Stimulated activated CD8-positive, alpha-beta memory T cell treated with anti-CD3 and anti-CD28 coated beads, Interleukin-12 subunit alpha, Interleukin-12 subunit beta, amount 100 ng/mL, for 24 hours (primary cell): ENCODE data around the gene ALPK3.

ENCODE experiments used
- DNase-seq: peaks from one replicate; pipeline ENCODE4 v3.0.0-alpha.2; 2020; ENCODE audit errors: extremely low read depth

Gene ALPK3

DNA sequence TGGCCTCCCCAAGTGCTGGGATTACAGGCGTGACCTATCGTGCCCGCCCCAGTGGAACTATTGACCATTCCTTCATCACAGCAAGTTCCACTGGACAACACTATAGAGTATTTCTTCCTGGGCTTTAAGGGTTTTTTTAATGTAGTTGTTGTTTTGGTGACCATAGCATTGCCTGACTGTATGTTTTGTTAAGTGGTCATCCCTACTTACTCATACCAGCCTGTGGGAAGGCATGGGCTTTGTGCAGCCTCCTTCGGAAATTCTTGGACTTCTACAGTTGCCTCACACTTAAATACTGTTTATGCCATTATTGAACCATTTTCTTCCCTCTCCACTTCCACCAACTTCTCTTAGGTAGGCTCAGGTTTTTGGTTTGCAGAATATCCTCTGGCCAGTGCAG, 19.9 kb upstream of the ALPK3 start:
- DNase-seq, result no peak

DNA sequence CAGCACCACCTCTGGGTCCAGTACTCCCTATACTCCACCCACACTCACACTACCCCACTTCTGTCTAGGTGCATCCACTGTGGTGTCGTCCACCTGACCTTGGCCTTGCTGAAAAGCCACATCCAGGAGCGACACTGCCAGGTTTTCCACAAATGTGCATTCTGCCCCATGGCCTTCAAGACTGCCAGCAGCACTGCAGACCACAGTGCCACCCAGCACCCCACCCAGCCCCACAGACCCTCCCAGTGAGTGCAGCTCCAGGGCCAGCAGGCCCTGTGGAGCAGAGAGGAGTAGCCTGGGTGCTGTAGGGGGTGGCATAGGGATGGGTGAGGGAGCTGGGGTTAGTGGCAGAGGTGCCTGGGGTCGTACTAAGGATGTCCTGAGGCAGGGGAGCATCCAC, 19.4 kb upstream of the ALPK3 start:
- DNase-seq, result no peak

GRCh38 chr15:84798436-84798946, 18.7 kb upstream of the ALPK3 start:
- DNase-seq, result no peak

GRCh38 chr15:84799511-84800187, 17.5 kb upstream of the ALPK3 start:
- no peak for DNase-seq

DNA sequence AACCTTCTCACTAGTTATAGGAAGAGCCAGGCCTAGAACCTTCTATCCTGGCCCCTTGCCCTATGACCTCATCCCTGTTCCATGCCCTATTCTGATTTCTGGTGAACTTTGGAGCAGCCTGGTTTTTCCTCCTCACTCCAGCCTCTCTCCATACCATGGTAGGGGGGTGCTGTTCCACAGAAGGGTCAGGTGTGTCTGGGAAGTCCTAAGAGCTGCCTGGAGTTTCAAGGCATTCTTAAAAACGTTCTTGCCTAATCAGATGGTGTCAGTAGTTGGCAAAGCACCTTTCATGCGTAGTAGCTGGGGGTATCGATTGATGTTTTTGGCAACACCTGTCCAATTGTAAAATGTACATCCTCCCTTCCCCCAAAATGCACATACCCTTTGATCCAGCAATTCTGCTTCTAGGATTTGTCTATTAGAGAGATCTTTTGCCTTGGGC, 16.8 kb upstream of the ALPK3 start:
- no peak for DNase-seq

DNA sequence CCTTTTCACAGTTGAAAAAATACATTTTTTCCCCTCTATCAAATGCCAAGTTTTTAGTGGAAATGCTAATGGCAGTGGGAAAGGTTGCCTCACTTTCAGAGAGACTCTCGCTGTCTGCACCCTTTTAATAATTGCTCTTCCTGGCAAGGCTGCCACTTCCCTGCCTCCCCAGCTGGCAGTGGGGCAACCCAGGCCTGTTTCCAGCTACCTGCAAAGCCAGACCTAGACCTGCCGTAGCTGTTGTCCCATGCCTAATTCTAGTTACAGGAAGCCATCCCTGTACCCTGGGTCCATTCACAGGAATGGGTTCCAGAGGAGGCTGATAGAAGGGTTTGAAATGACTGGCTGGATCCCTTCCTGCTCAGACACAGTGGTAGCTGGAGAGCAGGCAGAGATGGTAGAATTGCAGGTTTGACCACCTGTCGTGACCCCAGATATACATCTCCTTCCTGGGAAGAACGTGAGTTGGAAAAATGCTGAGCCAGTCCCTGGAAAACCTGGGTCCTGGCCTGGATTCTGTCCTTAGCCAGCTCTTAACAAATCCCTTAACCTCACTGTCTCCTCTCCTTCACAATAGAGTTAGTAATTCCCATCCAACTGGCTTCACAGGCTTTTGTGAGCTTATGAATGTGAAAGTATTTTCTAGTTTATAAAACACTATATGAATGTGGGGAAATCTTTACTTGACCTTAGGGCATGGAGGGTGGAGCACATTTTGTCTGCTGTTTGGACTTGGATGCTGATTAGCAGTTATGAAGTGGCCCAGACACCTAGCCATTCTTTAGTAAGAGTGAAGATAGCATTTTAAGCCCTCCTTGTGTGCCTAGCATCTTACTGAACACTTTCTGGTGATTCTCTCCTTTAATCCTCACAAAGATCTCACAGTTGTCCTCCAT, 12.9 kb upstream of the ALPK3 start:
- DNase-seq, result no peak

GRCh38 chr15:84805221-84805620, 11.9 kb upstream of the ALPK3 start:
- DNase-seq, result no peak

DNA sequence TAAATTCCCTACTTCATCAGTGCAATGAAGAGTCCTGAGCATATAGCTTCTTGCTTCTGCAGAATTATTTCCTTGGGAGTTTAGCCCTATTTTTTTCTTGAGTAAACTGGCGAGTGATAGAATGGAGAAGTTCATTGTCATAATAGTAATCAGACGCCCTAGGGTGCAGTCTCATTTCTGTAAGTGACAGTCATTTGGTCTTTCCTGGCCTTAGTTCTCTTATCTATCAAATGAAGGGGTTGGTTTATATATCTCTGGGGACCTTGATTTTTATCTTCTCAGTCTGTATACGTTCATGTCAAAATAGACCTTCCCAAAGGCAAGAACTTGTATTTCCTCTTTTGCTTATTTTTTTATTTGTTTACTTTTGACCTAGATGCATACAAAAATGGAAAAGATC, 9.9 kb upstream of the ALPK3 start:
- no peak for DNase-seq

DNA sequence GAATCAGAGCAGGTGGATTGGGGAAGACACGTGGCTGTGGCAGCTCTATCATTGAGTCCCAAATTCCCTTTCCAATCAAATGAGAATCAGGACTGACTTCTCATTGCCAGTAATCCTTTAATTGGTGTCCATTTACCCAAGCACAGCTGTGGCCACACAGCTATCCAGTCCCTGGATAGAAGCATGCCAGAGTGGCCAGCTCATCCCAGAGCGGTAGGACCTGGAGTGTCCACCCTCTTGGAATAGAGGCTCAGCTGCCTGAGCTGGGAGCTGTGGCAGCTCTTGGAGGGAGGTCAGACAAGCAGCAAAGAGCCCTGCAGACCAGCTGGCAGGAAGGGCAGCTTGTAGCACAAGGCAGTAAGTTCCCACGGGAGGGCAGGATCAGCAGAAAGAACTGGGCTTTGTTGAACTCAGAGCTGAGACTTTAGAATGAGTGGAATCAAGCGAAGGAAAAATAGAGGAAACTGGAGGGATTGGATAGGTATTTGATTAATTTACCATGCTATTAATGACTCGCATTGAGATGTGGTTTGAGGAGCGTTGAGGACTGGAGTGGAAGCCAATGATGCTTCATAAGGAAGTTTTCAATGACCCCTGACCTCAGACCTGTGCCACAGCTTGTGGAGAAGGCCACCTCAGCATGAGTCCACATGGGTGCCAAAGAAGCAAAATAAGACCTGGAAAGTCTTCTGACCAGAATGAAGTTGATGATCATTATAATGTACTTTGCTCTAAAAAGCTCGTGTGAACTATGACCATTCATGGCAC, 6.9 kb upstream of the ALPK3 start:
- DNase-seq, result no peak

GRCh38 chr15:84811151-84811550, 6.0 kb upstream of the ALPK3 start:
- DNase-seq, result no peak

DNA sequence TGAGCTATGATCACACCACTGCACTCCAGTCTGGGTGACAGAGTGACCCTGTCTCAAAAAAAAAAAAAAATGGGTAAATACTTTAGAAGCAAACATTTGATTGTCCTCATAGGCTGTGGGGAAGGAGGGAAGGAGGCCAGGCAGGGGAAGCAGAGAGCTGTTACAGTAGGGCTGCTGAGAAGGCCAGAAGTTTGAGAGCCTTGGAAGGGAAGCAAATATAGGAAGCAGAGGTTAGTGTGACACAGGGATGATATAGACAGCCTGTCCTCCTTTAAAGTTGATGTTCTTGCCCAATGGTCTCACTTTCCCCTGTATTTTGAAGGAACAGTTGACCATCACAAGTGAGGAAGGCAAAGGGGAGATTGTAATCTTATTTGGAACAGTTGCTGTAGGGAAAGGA, 5.3 kb upstream of the ALPK3 start:
- no peak for DNase-seq

GRCh38 chr15:84812842-84813241, 4.3 kb upstream of the ALPK3 start:
- no peak for DNase-seq

DNA sequence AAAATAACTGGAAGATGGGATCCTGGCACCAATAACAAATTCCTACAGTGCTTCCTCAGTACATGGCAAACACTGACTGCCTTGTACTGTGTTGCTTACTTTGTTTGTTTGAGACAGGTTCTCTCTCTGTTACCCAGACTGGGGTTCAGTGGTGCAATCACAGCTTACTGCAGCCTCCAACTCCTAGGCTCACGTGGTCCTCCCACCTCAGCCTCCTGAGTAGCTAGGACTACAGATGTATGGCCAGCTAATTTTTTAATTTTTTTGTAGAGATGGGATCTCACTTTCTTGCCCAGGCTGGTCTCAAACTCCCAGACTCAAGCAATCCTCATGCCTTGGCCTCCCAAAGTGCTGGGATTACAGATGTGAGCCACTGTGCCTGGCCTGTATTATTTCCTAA, 3.7 kb upstream of the ALPK3 start:
- no peak for DNase-seq

DNA sequence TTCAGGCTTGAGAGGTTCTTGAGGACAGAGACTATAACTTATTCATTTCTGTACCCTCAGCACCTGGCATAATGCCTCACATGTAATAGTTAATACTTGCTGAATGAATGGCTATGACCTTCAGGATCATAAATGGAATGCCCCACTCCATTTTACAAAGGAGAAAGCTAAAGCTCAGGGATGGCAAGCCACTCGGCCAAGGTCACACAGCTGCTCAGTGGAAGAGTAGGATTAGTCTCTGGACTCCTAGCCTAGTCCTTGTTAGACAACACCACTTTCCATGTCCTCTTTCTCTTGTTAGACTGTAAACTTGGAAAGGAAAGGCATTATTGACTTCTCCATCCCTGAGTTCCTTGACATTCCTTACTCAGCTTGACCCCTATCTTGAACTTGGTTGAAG, 3.2 kb upstream of the ALPK3 start:
- DNase-seq, result no peak

- DNase-seq, result no peak
Observed at GRCh38 chr15:84814916-84815315, 2.2 kb upstream of the ALPK3 start.

- DNase-seq, result no peak
Observed at GRCh38 chr15:84817466-84818081, 418 bp downstream of the ALPK3 start.

DNA sequence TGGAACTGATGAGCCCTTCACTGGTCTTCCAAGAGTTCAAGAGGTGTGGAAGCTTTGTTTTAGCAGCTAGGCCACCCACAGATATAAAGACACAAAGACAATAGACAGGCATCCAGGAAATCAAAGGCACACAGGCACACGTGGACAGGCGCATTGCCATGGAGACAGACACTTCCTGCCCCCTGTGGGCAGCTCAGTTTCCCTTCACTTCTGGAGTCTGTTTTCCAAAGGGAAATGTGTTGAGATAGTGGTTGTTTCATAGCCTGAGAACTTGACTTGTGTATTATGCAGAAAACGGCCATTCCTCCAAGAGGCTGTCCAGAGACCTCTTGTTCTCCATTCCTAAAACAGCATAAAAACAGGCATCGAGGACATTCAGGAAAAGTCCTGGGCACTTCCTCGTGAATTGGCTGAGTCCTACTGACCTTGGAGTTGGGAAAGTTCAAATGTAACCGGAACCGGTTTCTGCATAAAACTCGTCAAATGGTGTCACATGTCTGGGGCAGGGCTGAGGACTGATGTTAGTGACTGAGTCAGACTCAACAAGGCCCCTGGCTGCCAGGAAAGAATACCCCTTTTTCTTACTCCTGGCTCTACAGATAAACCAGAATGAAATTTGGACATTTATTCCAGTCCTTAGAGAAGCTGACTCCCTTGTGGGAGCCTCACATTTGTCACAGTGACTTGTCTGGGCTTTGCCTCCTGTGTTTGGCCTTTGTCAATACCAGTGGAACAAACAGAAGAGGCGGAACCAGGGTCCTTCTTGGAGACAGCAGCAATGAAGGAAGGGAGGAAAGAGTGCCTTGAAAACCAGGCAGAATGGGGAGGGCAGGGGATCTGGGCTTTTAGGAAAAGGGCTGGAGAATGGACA, 1.3 kb downstream of the ALPK3 start:
- no peak for DNase-seq

GRCh38 chr15:84819291-84819768, 2.2 kb downstream of the ALPK3 start:
- no peak for DNase-seq

DNA sequence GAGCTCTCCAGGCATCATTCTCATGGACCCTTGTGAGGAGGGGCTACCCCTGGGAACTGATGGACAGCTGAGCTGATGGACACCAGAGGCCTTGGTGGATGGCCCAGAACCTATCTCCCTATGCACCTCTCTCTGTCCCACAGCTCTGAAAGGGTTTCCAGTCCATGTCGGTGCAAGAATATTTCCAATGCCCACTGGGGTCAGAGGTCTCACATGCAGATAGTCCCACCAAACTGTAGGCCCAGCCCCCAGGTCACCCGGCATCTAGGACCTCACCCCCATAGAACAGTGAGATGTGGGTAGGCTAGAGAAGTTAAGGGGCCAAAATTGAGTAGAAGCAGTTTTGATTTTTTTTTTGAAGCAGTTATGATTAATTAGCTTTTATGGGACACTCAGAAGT, 2.6 kb downstream of the ALPK3 start:
- no peak for DNase-seq

DNA sequence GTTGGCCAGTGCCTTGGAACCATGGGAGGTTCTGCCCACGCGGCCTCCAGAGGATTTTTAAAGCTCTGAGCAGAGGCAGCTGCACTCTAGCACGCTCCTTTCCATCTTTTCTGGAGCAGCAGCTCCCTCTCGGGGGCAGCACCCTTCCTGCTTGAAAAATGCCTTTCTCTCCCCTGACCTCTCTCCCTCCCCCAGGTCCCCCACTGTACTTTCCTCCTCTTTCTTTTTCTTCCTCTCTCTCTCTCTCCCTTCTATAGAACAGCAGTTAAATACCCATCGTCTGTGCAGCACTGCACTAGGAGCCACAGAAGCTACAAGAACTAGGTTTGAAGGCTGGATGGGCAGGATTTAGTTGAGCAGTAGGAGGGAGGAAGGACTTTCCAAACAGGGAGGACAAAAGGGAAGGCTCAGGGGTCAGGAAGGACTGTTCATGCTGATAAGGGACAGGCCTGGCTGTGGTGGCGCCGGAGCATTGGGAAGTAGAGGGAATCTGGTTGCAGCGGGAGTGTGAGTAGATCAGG, 4.4 kb downstream of the ALPK3 start:
- DNase-seq, result no peak
